A673 (cell line): ENCODE results near the gene LIM2. TPM values are rescaled to one million over a fixed set of nuclear protein-coding genes. Genes with fewer than 3 reads are reported as not detected.

ENCODE experiments used
- BruUV-seq: library from RNA; stranded (reverse); fragments of 400-500 nt; replicated peaks from 2 replicates; lab custom pipeline; 2021; lab: Mats Ljungman, UMichigan
- CTCF ChIA-PET: fragments of 300-600 bp; sonication (Branson Sonifier 250); formaldehyde crosslinking; loops from one replicate; lab custom pipeline; 2022; ENCODE audit warnings: antibody characterized with exemption; lab: Charles Lee
- POLR2A ChIA-PET: fragments of 300-600 bp; sonication (Branson Sonifier 250); formaldehyde crosslinking; loops from one replicate; lab custom pipeline; 2022; ENCODE audit warnings: antibody characterized with exemption; ENCODE audit not compliant: low non-redundant PET; lab: Charles Lee
- DNase-seq: peaks from one replicate; pipeline ENCODE4 v3.0.0-alpha.2; 2015; ENCODE audit warnings: low spot score
- H3K27ac ChIP-seq: fragments of 200-600 bp; sonication (generic); 2 replicates; pipeline ENCODE4 v1.5.1; 2016; ENCODE audit warnings: mixed run types, low read depth, mild to moderate bottlenecking, mixed read lengths, antibody characterized with exemption, low read length; ENCODE audit not compliant: poor library complexity, severe bottlenecking
- H3K27me3 ChIP-seq: fragments of 200-600 bp; sonication (generic); replicated peaks from 2 replicates; pipeline ENCODE4 v1.6.1; 2017; ENCODE audit warnings: mixed run types, low read depth, mild to moderate bottlenecking, mixed read lengths, antibody characterized with exemption, low read length; ENCODE audit not compliant: insufficient read depth, poor library complexity
- H3K36me3 ChIP-seq: fragments of 200-600 bp; sonication (generic); 2 replicates; pipeline ENCODE4 v1.6.1; 2016; ENCODE audit warnings: mixed run types, mild to moderate bottlenecking, mixed read lengths, antibody characterized with exemption, low read length; ENCODE audit not compliant: insufficient read depth, poor library complexity, severe bottlenecking
- H3K4me1 ChIP-seq: fragments of 200-600 bp; sonication (generic); 2 replicates; pipeline ENCODE4 v1.6.1; 2017; ENCODE audit warnings: mixed run types, mild to moderate bottlenecking, mixed read lengths, antibody characterized with exemption, low read length; ENCODE audit not compliant: insufficient read depth, poor library complexity, severe bottlenecking
- H3K4me3 ChIP-seq: fragments of 200-600 bp; sonication (generic); 2 replicates; pipeline ENCODE4 v1.5.1; 2016; ENCODE audit warnings: low read depth, mixed run types, mild to moderate bottlenecking, mixed read lengths, low read length; ENCODE audit not compliant: poor library complexity, severe bottlenecking
- H3K9me3 ChIP-seq: fragments of 200-600 bp; sonication (generic); 2 replicates; pipeline ENCODE4 v1.6.1; 2016; ENCODE audit warnings: mixed run types, low read depth, mild to moderate bottlenecking, mixed read lengths, antibody characterized with exemption, low read length; ENCODE audit not compliant: poor library complexity, severe bottlenecking
- EZH2 ChIP-seq: fragments of 200-600 bp; sonication (generic); IDR thresholded peaks from 2 replicates; pipeline ENCODE4 v1.6.1; 2017; ENCODE audit warnings: borderline replicate concordance, low read depth, mild to moderate bottlenecking, mixed read lengths, antibody characterized with exemption, low read length; ENCODE audit not compliant: poor library complexity, severe bottlenecking
- intact Hi-C: fragments of 100-400 bp; cut with micrococcal nuclease; formaldehyde crosslinking; loops from one replicate; pipeline ENCODE4 v1.10.0; 2022; ENCODE audit not compliant: unreplicated experiment
- total RNA-seq: library from RNA; stranded (reverse); gene quantifications from 2 replicates; pipeline ENCODE4 v1.2.3, GENCODE V29; 2021
- TF ChIP-seq, protein P1 (sequence below): fragments of 300-800, 200-600 bp; sonication (generic); conservative IDR thresholded peaks from 2 replicates; pipeline ENCODE4 v1.5.1; 2017; ENCODE audit warnings: low read depth, mild to moderate bottlenecking, antibody characterized with exemption, low read length, moderate library complexity, mixed read lengths

Gene LIM2
- total RNA-seq, 1 experiment from 2014 or later, result not detected

DNA sequence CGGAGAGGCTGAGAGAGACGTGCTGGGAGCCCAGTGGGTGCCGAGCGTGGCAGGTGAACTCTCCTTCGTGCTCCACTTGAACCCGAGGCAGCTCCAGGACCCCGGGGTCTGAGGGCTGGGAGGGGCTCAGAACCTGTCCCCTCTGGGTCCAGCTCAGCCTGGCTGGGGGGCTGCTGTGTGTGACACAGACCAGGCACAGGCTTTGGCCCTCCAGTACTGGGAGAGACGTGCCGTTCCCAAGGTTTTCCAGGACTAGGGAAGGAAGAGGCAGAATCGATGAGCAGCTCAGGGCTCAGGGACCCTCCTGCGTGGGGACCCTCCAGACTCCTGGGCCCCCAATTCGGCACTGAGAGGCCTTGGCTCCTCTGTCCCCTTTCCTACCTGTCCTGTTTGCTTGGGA is 27.4 kb upstream of the LIM2 start:
- BruUV-seq, result no TSS peak
- CTCF ChIA-PET, result no interaction called here
- TF ChIP-seq EZH2, result no peak
- TF ChIP-seq, protein P1, sequence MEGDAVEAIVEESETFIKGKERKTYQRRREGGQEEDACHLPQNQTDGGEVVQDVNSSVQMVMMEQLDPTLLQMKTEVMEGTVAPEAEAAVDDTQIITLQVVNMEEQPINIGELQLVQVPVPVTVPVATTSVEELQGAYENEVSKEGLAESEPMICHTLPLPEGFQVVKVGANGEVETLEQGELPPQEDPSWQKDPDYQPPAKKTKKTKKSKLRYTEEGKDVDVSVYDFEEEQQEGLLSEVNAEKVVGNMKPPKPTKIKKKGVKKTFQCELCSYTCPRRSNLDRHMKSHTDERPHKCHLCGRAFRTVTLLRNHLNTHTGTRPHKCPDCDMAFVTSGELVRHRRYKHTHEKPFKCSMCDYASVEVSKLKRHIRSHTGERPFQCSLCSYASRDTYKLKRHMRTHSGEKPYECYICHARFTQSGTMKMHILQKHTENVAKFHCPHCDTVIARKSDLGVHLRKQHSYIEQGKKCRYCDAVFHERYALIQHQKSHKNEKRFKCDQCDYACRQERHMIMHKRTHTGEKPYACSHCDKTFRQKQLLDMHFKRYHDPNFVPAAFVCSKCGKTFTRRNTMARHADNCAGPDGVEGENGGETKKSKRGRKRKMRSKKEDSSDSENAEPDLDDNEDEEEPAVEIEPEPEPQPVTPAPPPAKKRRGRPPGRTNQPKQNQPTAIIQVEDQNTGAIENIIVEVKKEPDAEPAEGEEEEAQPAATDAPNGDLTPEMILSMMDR, result no peak
- DNase-seq, result no peak
- H3K4me1 ChIP-seq, result no peaks in the 10 kb centered on the region
- intact Hi-C loops, result no loop called here
- H3K9me3 ChIP-seq, result no peaks in the 10 kb centered on the region
- POLR2A ChIA-PET, result no interaction called here
- H3K27me3 ChIP-seq, result peaks cover 10% of the 10 kb centered on the region
- H3K27ac ChIP-seq, result no peak overlapping the region
- H3K4me3 ChIP-seq, result no peak overlapping the region
- H3K36me3 ChIP-seq, result no peaks in the 10 kb centered on the region

DNA sequence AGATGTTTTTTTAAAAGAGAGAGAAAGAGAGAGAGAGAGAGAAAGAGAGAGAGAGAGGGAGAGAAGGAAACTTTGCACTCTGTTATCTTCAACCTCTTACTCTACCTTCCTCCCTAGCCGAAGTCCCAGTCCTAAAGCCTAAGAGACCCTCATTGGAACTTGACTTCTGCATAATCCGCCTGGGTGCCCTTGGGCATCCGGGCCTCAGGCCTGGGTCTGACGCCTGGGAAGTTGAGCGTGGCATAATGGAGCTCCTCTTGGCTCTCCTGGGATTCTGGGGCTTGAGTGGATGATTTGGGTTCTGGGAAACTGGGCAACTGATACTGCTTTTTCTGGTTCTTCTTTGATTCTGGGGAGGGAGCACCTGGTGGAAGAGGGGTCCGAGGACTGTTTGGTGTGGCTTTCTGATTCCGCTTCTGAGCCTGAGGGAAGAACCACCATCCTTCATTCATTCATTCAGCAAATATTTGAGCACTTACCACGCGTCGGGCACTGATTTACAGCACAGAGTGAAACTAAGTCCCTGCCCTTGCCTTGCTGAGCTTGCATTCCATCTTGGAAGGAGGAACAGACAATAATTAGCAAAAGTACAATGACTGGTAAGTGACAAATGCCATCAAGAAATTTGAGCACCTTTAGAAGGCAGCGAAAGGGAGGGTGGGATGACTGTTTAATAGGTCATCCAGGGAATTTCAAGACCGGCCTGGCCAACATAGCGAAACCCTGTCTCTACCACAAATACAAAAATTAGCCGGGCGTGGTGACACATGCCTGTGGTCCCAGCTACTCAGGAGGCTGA is 23.4 kb upstream of the LIM2 start:
- H3K27ac ChIP-seq, result no peak overlapping the region
- H3K4me3 ChIP-seq, result no peak overlapping the region
- H3K4me1 ChIP-seq, result no peaks in the 10 kb centered on the region
- DNase-seq, result no peak
- H3K27me3 ChIP-seq, result no peaks in the 10 kb centered on the region
- BruUV-seq, result no TSS peak
- TF ChIP-seq, protein P1, result no peak
- TF ChIP-seq EZH2, result no peak
- POLR2A ChIA-PET, result no interaction called here
- no peaks in the 10 kb centered on the region for H3K9me3 ChIP-seq
- H3K36me3 ChIP-seq, result no peaks in the 10 kb centered on the region
- CTCF ChIA-PET, result no interaction called here
- intact Hi-C loops, result no loop called here

DNA sequence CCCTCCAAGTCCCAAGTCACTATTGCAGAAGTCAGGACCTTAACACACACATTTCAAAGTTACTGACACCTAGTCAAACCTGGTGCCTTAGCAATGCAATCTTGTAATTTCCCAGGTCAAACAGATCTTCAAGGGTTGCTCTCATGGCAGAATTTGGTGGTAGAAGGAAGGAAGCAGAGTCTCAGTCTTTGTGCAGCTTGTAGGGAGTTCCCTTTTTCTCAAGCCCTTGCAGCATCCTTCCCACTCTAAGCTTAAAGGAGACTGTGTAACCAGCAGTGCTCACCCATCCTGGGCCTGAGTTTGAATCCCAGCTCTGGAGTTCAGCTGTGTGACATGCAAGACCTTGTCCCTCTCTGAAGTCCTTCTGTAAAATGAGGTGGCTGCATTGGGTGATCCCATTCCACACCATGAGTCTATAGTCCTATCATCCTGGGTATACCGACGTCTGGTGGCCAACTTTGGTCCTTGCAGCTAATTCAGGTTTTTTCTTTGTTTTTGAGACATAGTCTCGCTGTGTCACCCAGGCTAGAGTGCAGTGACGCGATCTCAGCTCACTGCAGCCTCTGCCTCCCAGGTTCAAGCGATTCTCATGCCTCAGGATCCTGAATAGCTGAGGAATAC is 19.8 kb upstream of the LIM2 start:
- TF ChIP-seq, protein P1, result peak; percentile 46
- no peak for TF ChIP-seq EZH2
- BruUV-seq, result no TSS peak
- no peaks in the 10 kb centered on the region for H3K9me3 ChIP-seq
- ChIA-PET CTCF (interaction anchor here (0.8 kb wide), 1 partner anchor 14 kb away, joined by 3 read pairs; no protein-coding TSS in a partner anchor), POLR2A (no interaction called here)
- no peak overlapping the region for H3K4me3 ChIP-seq
- intact Hi-C loops, result no loop called here
- no peaks in the 10 kb centered on the region for H3K36me3 ChIP-seq
- no peak overlapping the region for H3K27ac ChIP-seq
- DNase-seq, result no peak
- H3K27me3 ChIP-seq, result no peaks in the 10 kb centered on the region
- no peaks in the 10 kb centered on the region for H3K4me1 ChIP-seq
